ENCODE measurements around the gene SKIC3.

The SKIC3 gene

DNA sequence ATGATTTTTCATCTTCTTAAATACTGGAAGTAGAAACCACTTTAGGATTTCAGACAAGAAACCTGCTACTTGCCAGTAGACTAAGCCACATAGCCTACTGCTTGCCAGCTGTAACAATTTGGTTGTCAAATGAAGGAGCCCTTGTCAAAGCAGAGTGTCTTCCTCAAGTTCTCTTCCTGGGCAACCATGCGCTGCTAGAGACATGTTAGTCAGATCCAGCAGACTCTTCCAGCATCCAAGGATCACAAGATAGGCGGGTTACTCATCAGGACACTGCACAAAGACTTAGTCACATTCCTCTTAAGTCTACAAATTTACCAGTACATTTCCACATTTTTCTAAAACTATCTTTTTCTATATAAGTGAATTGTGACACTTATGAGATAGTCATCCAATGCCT is 24.4 kb downstream of the SKIC3 start:
- no peak for DNase-seq

GRCh38 chr5:95528565-95528964 is 26.2 kb downstream of the SKIC3 start:
- no peak for DNase-seq

GRCh38 chr5:95526871-95527270 is 27.9 kb downstream of the SKIC3 start:
- no peak for DNase-seq

GRCh38 chr5:95524423-95524822 is 30.4 kb downstream of the SKIC3 start:
- DNase-seq, result no peak

DNA sequence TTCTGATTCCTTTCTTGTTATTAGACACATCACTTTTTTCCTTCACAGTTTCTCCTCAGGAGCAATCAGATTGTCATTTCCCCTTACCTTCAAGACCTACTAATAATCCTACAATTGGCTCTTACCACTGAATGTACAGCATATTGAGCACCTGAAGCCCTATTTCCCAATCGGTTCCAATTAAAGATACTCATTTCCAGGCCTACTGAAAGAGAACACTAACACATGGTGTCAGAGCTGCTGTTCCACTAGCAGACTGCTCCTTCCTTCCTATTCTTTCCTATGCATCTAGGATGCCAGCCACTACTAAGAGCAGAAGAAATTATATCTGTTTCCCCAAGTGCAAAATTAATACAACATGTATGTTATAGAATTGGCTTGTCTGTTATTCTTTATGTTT is 34.6 kb downstream of the SKIC3 start:
- no peak for DNase-seq

DNA sequence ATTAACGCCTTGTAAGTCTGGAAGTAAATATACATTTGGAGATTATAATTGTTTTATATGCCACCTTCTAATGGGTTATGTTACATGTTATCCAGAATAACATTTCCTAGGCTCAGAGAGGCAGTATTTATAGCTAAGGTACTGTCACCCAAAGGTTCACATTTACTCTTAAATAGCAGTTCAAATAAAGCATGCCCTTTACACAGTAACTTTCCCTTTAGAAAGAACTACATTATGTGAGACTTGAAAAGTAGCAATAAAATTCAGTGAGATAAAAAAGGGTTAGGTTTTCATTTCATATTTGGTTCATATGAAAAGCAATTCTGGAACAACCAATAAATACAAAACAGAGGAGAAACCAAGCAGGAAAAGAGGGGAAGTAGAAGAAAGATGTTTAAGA is 35.1 kb downstream of the SKIC3 start:
- no peak for DNase-seq

DNA sequence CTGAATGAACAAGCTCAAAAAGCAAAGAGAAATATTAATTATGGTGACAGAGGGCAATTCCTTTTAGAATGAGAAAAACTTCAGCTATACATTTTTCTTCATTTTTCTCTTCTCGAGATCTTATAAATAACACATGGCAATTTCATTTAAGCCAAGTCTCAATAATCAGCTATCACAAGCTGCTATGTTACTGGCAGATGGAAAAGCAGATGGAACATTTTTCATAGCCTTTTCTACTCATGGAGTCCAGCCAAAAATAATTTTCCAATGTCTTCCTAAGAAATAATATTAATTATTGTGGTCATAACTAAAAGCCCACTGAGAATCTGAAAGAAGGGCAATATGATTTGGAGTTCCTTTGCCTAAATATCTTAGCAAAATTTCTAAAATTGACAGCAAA is 35.6 kb downstream of the SKIC3 start:
- no peak for DNase-seq

- DNase-seq, result no peak
These were observed 36.4 kb downstream of the SKIC3 start for GRCh38 chr5:95518417-95518816.

DNA sequence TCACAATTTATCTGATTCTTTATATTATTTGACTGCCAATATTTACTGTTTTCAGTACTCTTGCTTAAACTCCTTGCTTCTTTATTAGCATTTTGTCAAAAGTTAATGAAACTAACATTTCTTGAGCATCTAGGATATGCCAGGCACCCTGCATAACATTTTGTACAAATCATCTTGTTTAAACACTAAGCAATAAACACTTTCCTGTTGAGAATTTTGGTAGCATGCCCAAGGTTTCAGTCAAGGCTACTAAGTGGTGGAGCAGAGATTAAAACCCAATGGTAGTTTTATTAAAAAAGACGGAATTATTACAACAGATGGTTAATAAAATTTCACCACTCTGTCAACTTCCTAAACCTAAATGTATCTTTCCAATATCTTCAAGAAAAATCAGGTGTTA is 43.2 kb downstream of the SKIC3 start:
- no peak for DNase-seq

DNA sequence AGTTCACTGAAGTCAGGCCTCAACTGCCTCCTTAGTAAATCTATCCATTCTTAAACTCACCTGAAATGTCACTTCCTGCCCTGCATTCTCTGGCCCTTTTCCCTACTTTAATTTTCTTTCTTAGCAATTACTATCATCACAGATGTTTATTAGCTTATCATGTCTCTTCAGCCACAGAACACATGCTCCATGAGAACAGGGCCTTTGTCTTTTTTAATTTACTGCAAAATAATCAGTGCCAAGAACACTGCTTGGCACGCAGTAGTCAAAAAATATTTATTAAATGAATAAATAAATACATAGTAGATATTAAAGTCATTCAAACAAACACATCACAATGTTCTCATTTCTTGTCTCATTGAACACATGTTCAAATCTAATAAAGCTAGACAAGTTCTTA is 46.2 kb downstream of the SKIC3 start:
- no peak for DNase-seq
